AG04449 (cell line): ENCODE measurements around the gene ITPK1.
"Not testable (repeated sequence)": the region's sequence is repeated elsewhere in the genome, so short reads cannot be mapped to it uniquely, and the experiment has no call there.

Source experiments
- CTCF ChIA-PET: fragments of 350-600 bp; formaldehyde crosslinking; extraction: SDS; loops from one replicate; lab custom pipeline; 2021; ENCODE audit warnings: antibody characterized with exemption; lab: Yijun Ruan, JAX
- POLR2A ChIA-PET: fragments of 400-600, 350-600 bp; formaldehyde crosslinking; extraction: SDS; loops from one replicate; lab custom pipeline; 2020; ENCODE audit warnings: antibody characterized with exemption, inconsistent platforms; lab: Yijun Ruan, JAX
- DNase-seq: peaks from one replicate; pipeline ENCODE4 v3.0.0-alpha.2; 2010; ENCODE audit warnings: low read depth, low spot score
- H3K4me3 ChIP-seq: 2 replicates; pipeline ENCODE4 v1.5.1; 2011; ENCODE audit warnings: low read depth, mild to moderate bottlenecking, control low read depth, low read length
- TF ChIP-seq, protein P1 (sequence below): IDR thresholded peaks from one replicate; pipeline ENCODE4 v1.5.1; 2011; ENCODE audit warnings: mild to moderate bottlenecking, moderate library complexity, low read length, control low read depth, inconsistent platforms; ENCODE audit not compliant: insufficient read depth; ENCODE audit errors: missing control alignments

Gene ITPK1

DNA sequence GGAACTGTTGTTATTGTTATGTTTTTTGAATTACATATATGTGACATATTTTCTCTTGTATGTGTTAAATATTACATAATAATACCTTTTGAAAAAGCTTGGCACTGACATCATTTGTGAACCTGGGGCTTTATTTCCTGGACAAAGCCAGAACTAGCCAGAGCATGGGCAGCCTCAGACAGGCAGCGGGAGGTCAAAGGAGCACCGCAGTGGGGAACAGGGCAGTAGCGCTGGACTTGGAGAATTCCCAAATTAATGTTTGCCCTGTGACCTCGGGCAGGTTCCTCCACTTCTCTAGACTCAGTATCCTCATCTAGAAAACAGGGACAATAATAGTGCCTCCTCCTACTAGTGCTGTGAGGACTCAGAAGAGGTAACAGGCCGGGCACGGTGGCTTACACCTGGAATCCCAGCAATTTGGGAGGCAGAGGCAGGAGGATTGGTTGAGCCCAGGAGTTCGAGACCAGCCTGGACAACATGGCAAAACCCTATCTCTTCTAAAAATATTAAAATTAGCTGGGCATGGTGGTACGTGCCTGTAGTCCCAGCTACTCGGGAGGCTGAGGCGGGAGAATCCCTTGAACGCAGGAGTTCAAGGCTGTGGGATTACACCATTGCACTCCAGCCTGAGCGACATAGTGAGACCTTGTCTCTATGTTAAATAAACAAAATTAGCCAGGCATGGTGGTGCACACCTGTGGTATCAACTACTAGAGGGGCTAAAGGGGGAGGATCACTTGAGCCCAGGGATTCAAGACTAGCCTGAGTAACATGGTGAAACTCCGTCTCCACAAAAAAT is 27.3 kb upstream of the ITPK1 start:
- POLR2A ChIA-PET, result no interaction called here
- CTCF ChIA-PET, result interaction anchor here (3.2 to 18.6 kb wide), 4 partner anchors 11 to 190 kb away, joined by 12 to 326 read pairs (median 68); partner anchors contain the start of gene ITPK1
- TF ChIP-seq, protein P1, sequence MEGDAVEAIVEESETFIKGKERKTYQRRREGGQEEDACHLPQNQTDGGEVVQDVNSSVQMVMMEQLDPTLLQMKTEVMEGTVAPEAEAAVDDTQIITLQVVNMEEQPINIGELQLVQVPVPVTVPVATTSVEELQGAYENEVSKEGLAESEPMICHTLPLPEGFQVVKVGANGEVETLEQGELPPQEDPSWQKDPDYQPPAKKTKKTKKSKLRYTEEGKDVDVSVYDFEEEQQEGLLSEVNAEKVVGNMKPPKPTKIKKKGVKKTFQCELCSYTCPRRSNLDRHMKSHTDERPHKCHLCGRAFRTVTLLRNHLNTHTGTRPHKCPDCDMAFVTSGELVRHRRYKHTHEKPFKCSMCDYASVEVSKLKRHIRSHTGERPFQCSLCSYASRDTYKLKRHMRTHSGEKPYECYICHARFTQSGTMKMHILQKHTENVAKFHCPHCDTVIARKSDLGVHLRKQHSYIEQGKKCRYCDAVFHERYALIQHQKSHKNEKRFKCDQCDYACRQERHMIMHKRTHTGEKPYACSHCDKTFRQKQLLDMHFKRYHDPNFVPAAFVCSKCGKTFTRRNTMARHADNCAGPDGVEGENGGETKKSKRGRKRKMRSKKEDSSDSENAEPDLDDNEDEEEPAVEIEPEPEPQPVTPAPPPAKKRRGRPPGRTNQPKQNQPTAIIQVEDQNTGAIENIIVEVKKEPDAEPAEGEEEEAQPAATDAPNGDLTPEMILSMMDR, result no peak
- no peak for DNase-seq
- H3K4me3 ChIP-seq, result no peak overlapping the region

DNA sequence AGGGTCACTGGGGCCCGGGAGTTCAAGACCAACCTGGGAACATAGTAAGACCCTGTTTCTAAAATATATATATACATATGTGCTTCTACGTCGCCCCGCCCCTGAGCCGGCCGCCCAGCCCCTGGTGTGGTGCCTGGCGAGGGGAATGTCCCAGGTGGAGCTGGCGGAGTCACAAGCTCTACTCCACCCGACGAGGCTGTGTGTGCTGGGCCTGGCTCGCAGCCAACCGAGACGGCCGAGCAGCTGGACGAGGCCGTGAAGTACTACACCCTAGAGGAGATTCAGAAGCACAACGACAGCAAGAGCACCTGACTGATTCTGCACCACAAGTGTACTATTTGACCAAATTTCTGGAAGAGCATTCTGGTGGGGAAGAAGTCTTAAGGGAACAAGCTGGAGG is 22.1 kb upstream of the ITPK1 start:
- H3K4me3 ChIP-seq, result no peak overlapping the region
- ChIA-PET POLR2A (no interaction called here), CTCF (interaction anchor here (0.7 to 18.6 kb wide), 13 partner anchors 15 to 451 kb away, joined by 3 to 326 read pairs (median 4); partner anchors contain the start of gene ITPK1)
- TF ChIP-seq, protein P1, result no peak
- no peak for DNase-seq

DNA sequence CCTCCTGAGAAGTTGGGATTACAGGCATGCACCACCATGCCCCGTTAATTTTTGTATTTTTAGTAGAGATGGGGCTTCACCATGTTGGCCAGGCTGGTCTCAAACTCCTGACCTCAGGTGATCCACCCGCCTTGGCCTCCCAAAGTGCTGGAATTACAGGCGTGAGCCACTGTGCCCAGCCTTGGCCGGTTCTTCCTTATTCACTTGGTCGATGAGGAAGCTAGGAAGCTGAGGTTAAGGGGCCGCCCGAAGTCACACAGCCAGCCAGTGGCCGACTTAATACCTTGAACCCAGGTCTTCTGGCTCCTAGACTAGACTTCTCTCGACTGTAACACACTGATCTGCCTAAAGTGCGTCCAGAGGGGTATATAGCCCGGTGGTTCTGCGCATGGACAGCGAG is 20.8 kb upstream of the ITPK1 start:
- H3K4me3 ChIP-seq, DNase-seq, POLR2A ChIA-PET: not testable (repeated sequence)
- CTCF ChIA-PET, result interaction anchor here (0.9 to 18.6 kb wide), 3 partner anchors 23 to 183 kb away, joined by 3 to 326 read pairs (median 115); partner anchors contain the start of gene ITPK1

DNA sequence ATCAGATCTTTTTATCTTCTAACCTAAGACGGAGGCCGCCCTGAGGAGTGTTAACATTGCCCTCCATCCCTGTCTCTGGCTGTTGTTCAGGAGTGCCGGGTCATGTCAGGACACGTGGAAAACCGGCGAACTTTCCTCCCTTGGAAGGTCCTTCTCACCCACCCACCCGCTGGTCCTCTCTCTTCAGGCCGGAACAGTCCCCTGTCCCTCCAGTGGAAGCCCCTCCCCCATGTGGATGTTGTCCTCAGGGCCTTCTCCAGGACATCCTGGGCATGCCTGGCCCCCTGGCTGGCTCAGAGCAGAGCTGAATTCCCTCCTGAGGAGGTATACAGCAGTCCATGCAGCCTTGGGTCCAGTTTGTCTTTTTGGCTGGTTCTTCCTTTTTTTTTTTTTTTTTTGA is 20.3 kb upstream of the ITPK1 start:
- POLR2A ChIA-PET, result no interaction called here
- CTCF ChIA-PET, result interaction anchor here (7.9 to 18.6 kb wide), 2 partner anchors 23 to 183 kb away, joined by 115 to 326 read pairs; partner anchors contain the start of gene ITPK1

DNA sequence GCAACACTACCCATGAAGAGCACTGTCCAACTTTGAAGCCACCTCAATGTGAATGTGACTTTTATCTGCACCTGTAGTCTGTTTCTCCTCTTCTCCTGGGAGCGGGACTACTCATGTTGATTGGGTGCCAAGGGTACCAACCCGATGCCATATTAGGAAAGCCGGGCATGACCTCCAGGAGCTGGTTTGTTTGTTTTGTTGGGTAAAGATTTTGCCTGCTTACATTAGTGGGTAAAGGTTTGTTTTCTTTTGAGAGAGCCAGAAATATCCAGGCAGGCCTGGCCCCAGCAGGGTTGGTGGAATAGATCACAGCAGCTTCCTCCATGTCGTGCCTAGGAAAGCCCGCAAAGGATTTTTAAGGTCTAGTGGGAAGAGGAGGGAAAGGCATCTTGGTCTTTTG is 19.7 kb upstream of the ITPK1 start:
- no peak overlapping the region for H3K4me3 ChIP-seq
- TF ChIP-seq, protein P1, result no peak
- POLR2A ChIA-PET, result no interaction called here
- CTCF ChIA-PET, result interaction anchor here (7.9 to 18.6 kb wide), 2 partner anchors 22 to 182 kb away, joined by 115 to 326 read pairs; partner anchors contain the start of gene ITPK1
- no peak for DNase-seq

More for the DNA sequence above, 20.3 kb upstream of the ITPK1 start:
- H3K4me3 ChIP-seq, result no peak overlapping the region
- TF ChIP-seq, protein P1, result no peak
- DNase-seq, result no peak

DNA sequence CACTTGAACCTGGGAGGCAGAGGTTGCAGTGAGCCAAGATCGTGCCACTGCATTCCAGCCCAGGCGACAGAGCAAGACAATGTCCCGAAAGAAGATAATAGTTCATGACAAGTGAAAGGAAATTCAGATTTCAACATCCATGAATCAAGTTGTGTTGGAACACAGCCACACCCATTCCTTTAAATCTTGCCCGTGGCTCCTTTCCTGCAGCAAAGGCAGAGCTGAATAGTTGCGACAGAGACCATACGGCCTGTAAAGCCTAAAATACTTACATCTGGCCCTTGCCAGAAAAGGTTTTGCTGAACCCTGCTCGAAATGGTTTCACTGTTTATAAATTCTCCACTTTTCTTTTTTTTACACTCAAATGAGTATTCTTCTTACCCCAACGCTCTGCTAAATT is 17.7 kb upstream of the ITPK1 start:
- TF ChIP-seq, protein P1, result no peak
- ChIA-PET CTCF (interaction anchor here (0.7 to 18.6 kb wide), 10 partner anchors 8 to 253 kb away, joined by 3 to 326 read pairs (median 8); partner anchors contain the start of gene ITPK1), POLR2A (no interaction called here)
- H3K4me3 ChIP-seq, result no peak overlapping the region
- no peak for DNase-seq
